GM18508 (cell line): ENCODE measurements around the gene AIF1.
A peak's percentile ranks its signal among the peaks of the same experiment; 100 is the strongest.

Source experiments
- ATAC-seq: cut with Tn5 transposase; IDR thresholded peaks from one replicate; pipeline ENCODE4 v1.9.1; 2021; ENCODE audit warnings: moderate number of reproducible peaks; ENCODE audit not compliant: insufficient read depth, unreplicated experiment

The AIF1 gene

GRCh38 chr6:31639449-31639861 is 24.4 kb downstream of the AIF1 start:
- ATAC-seq = no peak

GRCh38 chr6:31640612-31641011 is 25.6 kb downstream of the AIF1 start:
- no peak for ATAC-seq

- ATAC-seq = no peak
Observed at GRCh38 chr6:31641370-31641769, 26.3 kb downstream of the AIF1 start.

- no peak for ATAC-seq
Observed at GRCh38 chr6:31642798-31643570, 27.9 kb downstream of the AIF1 start.

GRCh38 chr6:31643818-31644454 is 28.9 kb downstream of the AIF1 start:
- no peak for ATAC-seq

GRCh38 chr6:31645325-31645724 is 30.3 kb downstream of the AIF1 start:
- no peak for ATAC-seq

- ATAC-seq = no peak
Observed at GRCh38 chr6:31651602-31652191, 36.7 kb downstream of the AIF1 start.

- ATAC-seq = peak; percentile 33
Observed at GRCh38 chr6:31652925-31653724, 38.1 kb downstream of the AIF1 start.

GRCh38 chr6:31654574-31655348 is 39.7 kb downstream of the AIF1 start:
- ATAC-seq = no peak

GRCh38 chr6:31655349-31656237 is 40.6 kb downstream of the AIF1 start, which contains the start of gene APOM:
TSS of gene APOM (plus strand) at chr6:31655894. CDS start at chr6:31655967, 73 bp downstream.
- no peak for ATAC-seq

GRCh38 chr6:31657406-31658157 is 42.5 kb downstream of the AIF1 start:
- no peak for ATAC-seq

GRCh38 chr6:31658158-31658688 is 43.2 kb downstream of the AIF1 start:
- ATAC-seq = no peak

GRCh38 chr6:31658983-31659648 is 44.1 kb downstream of the AIF1 start:
- no peak for ATAC-seq

- ATAC-seq = no peak
Observed at GRCh38 chr6:31659649-31660380, 44.8 kb downstream of the AIF1 start.

- no peak for ATAC-seq
Observed at GRCh38 chr6:31660381-31661261, 45.6 kb downstream of the AIF1 start, which contains the start of gene C6orf47. TSS of gene C6orf47 (minus strand) at chr6:31660778. CDS start at chr6:31659947, 831 bp downstream.
